GM23248 (cell line): Measurements from ENCODE around the gene VPS8. TPM values are rescaled to one million over a fixed set of nuclear protein-coding genes. Genes with fewer than 3 reads are reported as not detected.
A peak's percentile ranks its signal among the peaks of the same experiment; 100 is the strongest.

ENCODE experiments used
- DNase-seq: peaks from one replicate; pipeline ENCODE4 v3.0.0-alpha.2; 2015
- H2AFZ ChIP-seq: fragments of 200-600 bp; sonication (generic); 2 replicates; pipeline ENCODE4 v1.6.1; 2016; ENCODE audit warnings: antibody characterized with exemption
- H3F3A ChIP-seq: fragments of 200-600 bp; sonication (generic); 2 replicates; pipeline ENCODE4 v1.6.1; 2016; ENCODE audit warnings: mild to moderate bottlenecking, antibody characterized with exemption, mixed run types; ENCODE audit not compliant: insufficient read depth
- H3K27ac ChIP-seq: fragments of 200-600 bp; sonication (generic); 2 replicates; pipeline ENCODE4 v1.5.1; 2016; ENCODE audit warnings: mild to moderate bottlenecking
- H3K27me3 ChIP-seq: fragments of 200-600 bp; sonication (generic); replicated peaks from 2 replicates; pipeline ENCODE4 v1.6.1; 2016; ENCODE audit warnings: mild to moderate bottlenecking; ENCODE audit not compliant: insufficient read depth
- H3K36me3 ChIP-seq: fragments of 200-600 bp; sonication (generic); 2 replicates; pipeline ENCODE4 v1.6.1; 2016; ENCODE audit warnings: low read depth, mild to moderate bottlenecking
- H3K4me1 ChIP-seq: fragments of 200-600 bp; sonication (generic); 2 replicates; pipeline ENCODE4 v1.6.1; 2016; ENCODE audit warnings: mild to moderate bottlenecking; ENCODE audit not compliant: insufficient read depth
- H3K4me2 ChIP-seq: fragments of 200-600 bp; sonication (generic); one replicate; pipeline ENCODE4 v1.6.1; 2016; ENCODE audit warnings: mild to moderate bottlenecking; ENCODE audit not compliant: unreplicated experiment
- H3K4me3 ChIP-seq: fragments of 200-600 bp; sonication (generic); 2 replicates; pipeline ENCODE4 v1.5.1; 2016; ENCODE audit warnings: mild to moderate bottlenecking
- H3K79me2 ChIP-seq: fragments of 200-600 bp; sonication (generic); 2 replicates; pipeline ENCODE4 v1.6.1; 2016; ENCODE audit warnings: mild to moderate bottlenecking; ENCODE audit not compliant: insufficient read depth
- H3K9ac ChIP-seq: fragments of 200-600 bp; sonication (generic); 2 replicates; pipeline ENCODE4 v1.6.1; 2016; ENCODE audit warnings: mild to moderate bottlenecking
- H3K9me2 ChIP-seq: fragments of 200-600 bp; sonication (generic); 2 replicates; pipeline ENCODE4 v1.6.1; 2016; ENCODE audit warnings: mixed run types, mild to moderate bottlenecking, moderate library complexity; ENCODE audit not compliant: insufficient read depth
- H3K9me3 ChIP-seq: fragments of 200-600 bp; sonication (generic); one replicate; pipeline ENCODE4 v1.6.1; 2017; ENCODE audit warnings: low read depth
- H4K20me1 ChIP-seq: fragments of 200-600 bp; sonication (generic); 2 replicates; pipeline ENCODE4 v1.6.0; 2016; ENCODE audit not compliant: insufficient read depth
- EZH2 ChIP-seq: fragments of 200-600 bp; sonication (generic); IDR thresholded peaks from 2 replicates; pipeline ENCODE4 v1.6.1; 2018; ENCODE audit warnings: antibody characterized with exemption, mild to moderate bottlenecking; ENCODE audit not compliant: insufficient read depth, poor library complexity, severe bottlenecking
- EZH2phosphoT487 ChIP-seq: fragments of 200-600 bp; sonication (generic); IDR thresholded peaks from 2 replicates; pipeline ENCODE4 v1.6.1; 2018; ENCODE audit warnings: antibody characterized with exemption, moderate library complexity, mild to moderate bottlenecking, low read depth; ENCODE audit not compliant: insufficient read depth
- WGBS, 2 experiments: methylation state at CpG; one replicate each; pipeline ENCODE4 v1.1.6; 2015 to 2017; ENCODE audit warnings: low lambda C conversion rate in 2 of 2, low coverage in 1 of 2; ENCODE audit errors: missing lambda C conversion rate in 2 of 2; 5-methylcytosine and 5-hydroxymethylcytosine counted together
- in situ Hi-C: fragments of 300-500 bp; cut with MboI; formaldehyde crosslinking; loops from 2 replicates; pipeline ENCODE4 v1.15.0; 2020
- polyA plus RNA-seq: library from polyadenylated mRNA; unstranded; fragments of >200 nt; fragmentation: Nextera tagmentation; extraction: Ambion mirVana; gene quantifications from 2 replicates; pipeline ENCODE4 v1.2.1, GENCODE V29; 2016
- total RNA-seq: library from RNA; depleted of rRNA; stranded (reverse); fragments of >200 nt; shearing (Covaris generic); gene quantifications from 2 replicates; pipeline ENCODE4 v1.2.3, GENCODE V29; 2014

Gene VPS8
- total and polyA plus RNA-seq, 2 experiments from 2014 or later, result 17.8 to 45.5 TPM

- H3K4me1 ChIP-seq, result peaks cover 10% of the 10 kb centered on the region
- 82 to 84% methylated on average over 6 of the region's 6 CpGs for WGBS, 2 experiments
- H3K9ac ChIP-seq, result no peak overlapping the region
- no peak overlapping the region for H3K4me3 ChIP-seq
- no peak for TF ChIP-seq EZH2phosphoT487
- no peak for TF ChIP-seq EZH2
- no peaks in the 10 kb centered on the region for H3K79me2 ChIP-seq
- no peaks in the 10 kb centered on the region for H4K20me1 ChIP-seq
- H3F3A ChIP-seq, result peaks cover 6% of the 10 kb centered on the region; the same call in 1 of the 2 replicates
- no peaks in the 10 kb centered on the region for H3K9me2 ChIP-seq
- H3K9me3 ChIP-seq, result no peaks in the 10 kb centered on the region
- no peaks in the 10 kb centered on the region for H3K36me3 ChIP-seq
- H3K27ac ChIP-seq, result no peak overlapping the region
- DNase-seq, result peak; percentile 24
- H2AFZ ChIP-seq, result no peak overlapping the region
- H3K4me2 ChIP-seq, result no peak overlapping the region
- in situ Hi-C loops, result no loop called here
- H3K27me3 ChIP-seq, result no peaks in the 10 kb centered on the region
Observed at GRCh38 chr3:184800349-184800930, 11.5 kb upstream of the VPS8 start.

GRCh38 chr3:184801241-184801785, 10.7 kb upstream of the VPS8 start:
- no peak overlapping the region for H3K4me3 ChIP-seq
- in situ Hi-C loops, result no loop called here
- TF ChIP-seq EZH2phosphoT487 (no peak), EZH2 (no peak)
- peaks cover 10% of the 10 kb centered on the region for H3K4me1 ChIP-seq
- H3K9me3 ChIP-seq, result no peaks in the 10 kb centered on the region
- H4K20me1 ChIP-seq, result no peaks in the 10 kb centered on the region
- no peak overlapping the region for H3K9ac ChIP-seq
- no peaks in the 10 kb centered on the region for H3K79me2 ChIP-seq
- DNase-seq, result peak; percentile 47
- H3K27me3 ChIP-seq, result no peaks in the 10 kb centered on the region
- no peak overlapping the region for H3K27ac ChIP-seq
- no peaks in the 10 kb centered on the region for H3K9me2 ChIP-seq
- peaks cover 6% of the 10 kb centered on the region; the same call in 1 of the 2 replicates for H3F3A ChIP-seq
- H3K36me3 ChIP-seq, result no peaks in the 10 kb centered on the region
- H3K4me2 ChIP-seq, result no peak overlapping the region
- WGBS, 2 experiments, result 41 to 43% methylated on average over 4 of the region's 4 CpGs
- peak overlapping the region; percentile 20; the same call in 1 of the 2 replicates for H2AFZ ChIP-seq

GRCh38 chr3:184802150-184802549, 9.8 kb upstream of the VPS8 start:
- Histone ChIP-seq H3K4me3 (no peak overlapping the region), H3K4me1 (peaks cover 10% of the 10 kb centered on the region), H3F3A (peaks cover 6% of the 10 kb centered on the region; the same call in 1 of the 2 replicates), H3K9me3 (no peaks in the 10 kb centered on the region), H3K79me2 (no peaks in the 10 kb centered on the region), H4K20me1 (no peaks in the 10 kb centered on the region), H3K9ac (no peak overlapping the region), H3K36me3 (no peaks in the 10 kb centered on the region), H3K9me2 (no peaks in the 10 kb centered on the region), H3K27ac (no peak overlapping the region), H3K27me3 (no peaks in the 10 kb centered on the region), H2AFZ (no peak overlapping the region), H3K4me2 (no peak overlapping the region)
- TF ChIP-seq EZH2 (no peak), EZH2phosphoT487 (no peak)
- in situ Hi-C loops, result no loop called here
- WGBS, 2 experiments, result 84 to 87% methylated on average over 4 of the region's 4 CpGs
- no peak for DNase-seq

GRCh38 chr3:184804801-184805200, 7.2 kb upstream of the VPS8 start:
- peaks cover 6% of the 10 kb centered on the region; the same call in 1 of the 2 replicates for H3F3A ChIP-seq
- H3K79me2 ChIP-seq, result no peaks in the 10 kb centered on the region
- H3K27ac ChIP-seq, result no peak overlapping the region
- no peak overlapping the region for H2AFZ ChIP-seq
- no peaks in the 10 kb centered on the region for H3K9me3 ChIP-seq
- H3K4me1 ChIP-seq, result peaks cover 10% of the 10 kb centered on the region
- H3K9ac ChIP-seq, result no peak overlapping the region
- H3K9me2 ChIP-seq, result no peaks in the 10 kb centered on the region
- no peaks in the 10 kb centered on the region for H4K20me1 ChIP-seq
- H3K4me2 ChIP-seq, result no peak overlapping the region
- in situ Hi-C loops, result no loop called here
- DNase-seq, result no peak
- 74 to 77% methylated on average over 1 of the region's 1 CpG for WGBS, 2 experiments
- H3K27me3 ChIP-seq, result no peaks in the 10 kb centered on the region
- H3K4me3 ChIP-seq, result no peak overlapping the region
- H3K36me3 ChIP-seq, result no peaks in the 10 kb centered on the region
- no peak for TF ChIP-seq EZH2
- TF ChIP-seq EZH2phosphoT487, result no peak
